Loucy (cell line): ENCODE data around the gene GPC3.

Experiments used
- H2AFZ ChIP-seq: fragments of 200-600 bp; sonication (generic); 2 replicates; pipeline ENCODE4 v1.6.0; 2016; ENCODE audit warnings: antibody characterized with exemption, mild to moderate bottlenecking, low read length, moderate library complexity
- H3F3A ChIP-seq: fragments of 200-600 bp; 2 replicates; pipeline ENCODE4 v1.6.0; 2016; ENCODE audit warnings: antibody characterized with exemption, low read depth, mild to moderate bottlenecking
- H3K27me3 ChIP-seq: fragments of 200-600 bp; sonication (generic); 2 replicates; pipeline ENCODE4 v1.6.1; 2014; ENCODE audit warnings: low read length, mild to moderate bottlenecking; ENCODE audit not compliant: insufficient read depth, poor library complexity, severe bottlenecking
- H3K36me3 ChIP-seq: fragments of 200-600 bp; sonication (generic); 2 replicates; pipeline ENCODE4 v1.6.1; 2016; ENCODE audit warnings: low read length; ENCODE audit not compliant: insufficient read depth
- H3K4me1 ChIP-seq: fragments of 200-600 bp; sonication (generic); 2 replicates; pipeline ENCODE4 v1.5.1; 2014; ENCODE audit warnings: low read length, mild to moderate bottlenecking; ENCODE audit not compliant: insufficient read depth, poor library complexity, severe bottlenecking
- H3K4me2 ChIP-seq: fragments of 200-600 bp; sonication (generic); 2 replicates; pipeline ENCODE4 v1.6.0; 2014; ENCODE audit warnings: antibody characterized with exemption, low read length, low read depth, mild to moderate bottlenecking; ENCODE audit not compliant: poor library complexity, severe bottlenecking
- H3K4me3 ChIP-seq: fragments of 200-600 bp; sonication (generic); 2 replicates; pipeline ENCODE4 v1.5.1; 2014; ENCODE audit warnings: low read length, mild to moderate bottlenecking, mixed read lengths; ENCODE audit not compliant: poor library complexity, severe bottlenecking
- H3K79me2 ChIP-seq: fragments of 200-600 bp; sonication (generic); 2 replicates; pipeline ENCODE4 v1.6.1; 2014; ENCODE audit warnings: low read length; ENCODE audit not compliant: insufficient read depth
- H3K9ac ChIP-seq: fragments of 200-600 bp; sonication (generic); 2 replicates; pipeline ENCODE4 v1.6.0; 2014; ENCODE audit warnings: mild to moderate bottlenecking, low read depth, low read length, moderate library complexity; ENCODE audit not compliant: poor library complexity, severe bottlenecking
- H3K9me2 ChIP-seq: fragments of 200-600 bp; sonication (generic); replicated peaks from 2 replicates; pipeline ENCODE4 v1.6.1; 2016; ENCODE audit warnings: low read depth, low read length, mixed read lengths
- H3K9me3 ChIP-seq: fragments of 200-600 bp; sonication (generic); 2 replicates; pipeline ENCODE4 v1.6.1; 2014; ENCODE audit warnings: mild to moderate bottlenecking, antibody characterized with exemption, low read length, low read depth; ENCODE audit not compliant: insufficient read depth
- H4K20me1 ChIP-seq: fragments of 200-600 bp; sonication (generic); 2 replicates; pipeline ENCODE4 v1.6.0; 2014; ENCODE audit warnings: antibody characterized with exemption, low read length, mild to moderate bottlenecking; ENCODE audit not compliant: insufficient read depth, poor library complexity, severe bottlenecking
- EZH2phosphoT487 ChIP-seq: fragments of 200-600 bp; IDR thresholded peaks from 2 replicates; pipeline ENCODE4 v1.6.1; 2018; ENCODE audit warnings: antibody characterized with exemption, mild to moderate bottlenecking, moderate library complexity, borderline replicate concordance
- TF ChIP-seq, protein P1 (sequence below): fragments of 200-600 bp; sonication (generic); conservative IDR thresholded peaks from 2 replicates; pipeline ENCODE4 v1.5.1; 2014; ENCODE audit warnings: mild to moderate bottlenecking, antibody characterized with exemption, low read length

GPC3 gene

GRCh38 chrX:134025986-134026545, 40.7 kb upstream of the GPC3 start:
- no peaks in the 10 kb centered on the region for H3K79me2 ChIP-seq
- H3K4me3 ChIP-seq: no peak overlapping the region
- no peaks in the 10 kb centered on the region for H4K20me1 ChIP-seq
- H2AFZ ChIP-seq: no peak overlapping the region
- TF ChIP-seq, protein P1, sequence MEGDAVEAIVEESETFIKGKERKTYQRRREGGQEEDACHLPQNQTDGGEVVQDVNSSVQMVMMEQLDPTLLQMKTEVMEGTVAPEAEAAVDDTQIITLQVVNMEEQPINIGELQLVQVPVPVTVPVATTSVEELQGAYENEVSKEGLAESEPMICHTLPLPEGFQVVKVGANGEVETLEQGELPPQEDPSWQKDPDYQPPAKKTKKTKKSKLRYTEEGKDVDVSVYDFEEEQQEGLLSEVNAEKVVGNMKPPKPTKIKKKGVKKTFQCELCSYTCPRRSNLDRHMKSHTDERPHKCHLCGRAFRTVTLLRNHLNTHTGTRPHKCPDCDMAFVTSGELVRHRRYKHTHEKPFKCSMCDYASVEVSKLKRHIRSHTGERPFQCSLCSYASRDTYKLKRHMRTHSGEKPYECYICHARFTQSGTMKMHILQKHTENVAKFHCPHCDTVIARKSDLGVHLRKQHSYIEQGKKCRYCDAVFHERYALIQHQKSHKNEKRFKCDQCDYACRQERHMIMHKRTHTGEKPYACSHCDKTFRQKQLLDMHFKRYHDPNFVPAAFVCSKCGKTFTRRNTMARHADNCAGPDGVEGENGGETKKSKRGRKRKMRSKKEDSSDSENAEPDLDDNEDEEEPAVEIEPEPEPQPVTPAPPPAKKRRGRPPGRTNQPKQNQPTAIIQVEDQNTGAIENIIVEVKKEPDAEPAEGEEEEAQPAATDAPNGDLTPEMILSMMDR: peak; percentile 31
- no peak for TF ChIP-seq EZH2phosphoT487
- H3K9me2 ChIP-seq: no peaks in the 10 kb centered on the region
- no peak overlapping the region for H3K9ac ChIP-seq
- H3F3A ChIP-seq: no peaks in the 10 kb centered on the region
- no peak overlapping the region for H3K4me2 ChIP-seq
- no peaks in the 10 kb centered on the region for H3K27me3 ChIP-seq
- no peaks in the 10 kb centered on the region for H3K4me1 ChIP-seq
- no peaks in the 10 kb centered on the region for H3K36me3 ChIP-seq
- H3K9me3 ChIP-seq: no peaks in the 10 kb centered on the region

GRCh38 chrX:134024686-134025377, 39.4 kb upstream of the GPC3 start:
- H3K9me3 ChIP-seq: no peaks in the 10 kb centered on the region
- no peaks in the 10 kb centered on the region for H3K9me2 ChIP-seq
- no peak overlapping the region for H2AFZ ChIP-seq
- no peaks in the 10 kb centered on the region for H3K36me3 ChIP-seq
- no peak overlapping the region for H3K4me2 ChIP-seq
- no peaks in the 10 kb centered on the region for H3K27me3 ChIP-seq
- H3K4me1 ChIP-seq: no peaks in the 10 kb centered on the region
- no peaks in the 10 kb centered on the region for H3K79me2 ChIP-seq
- TF ChIP-seq EZH2phosphoT487: no peak
- TF ChIP-seq, protein P1: no peak
- no peaks in the 10 kb centered on the region for H4K20me1 ChIP-seq
- no peak overlapping the region for H3K4me3 ChIP-seq
- H3K9ac ChIP-seq: no peak overlapping the region
- no peaks in the 10 kb centered on the region for H3F3A ChIP-seq

DNA sequence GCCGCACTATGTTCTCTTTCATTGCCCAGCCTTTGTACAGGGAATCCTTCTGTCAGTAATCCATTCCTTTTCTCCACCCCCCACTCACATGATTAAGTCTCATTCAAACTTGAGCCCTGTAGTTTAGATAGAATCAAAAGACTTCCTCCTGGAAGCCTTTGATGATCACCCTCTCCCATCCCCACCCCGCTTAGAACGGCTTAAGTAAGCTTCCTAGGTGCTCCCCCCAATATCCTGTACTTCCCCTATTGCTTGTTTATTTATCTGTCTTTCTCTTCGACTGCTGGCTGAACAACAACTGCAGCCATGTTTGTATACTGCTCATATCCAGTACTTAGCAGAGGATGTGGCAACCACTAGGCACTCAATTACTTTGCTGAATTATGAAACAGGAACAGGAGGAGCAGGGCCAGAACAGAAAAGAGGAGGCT, 38.5 kb upstream of the GPC3 start:
- H3K4me3 ChIP-seq: no peak overlapping the region
- no peaks in the 10 kb centered on the region for H3F3A ChIP-seq
- no peaks in the 10 kb centered on the region for H3K4me1 ChIP-seq
- no peak overlapping the region for H3K4me2 ChIP-seq
- H3K9me2 ChIP-seq: no peaks in the 10 kb centered on the region
- H3K9me3 ChIP-seq: no peaks in the 10 kb centered on the region
- no peaks in the 10 kb centered on the region for H3K79me2 ChIP-seq
- H3K9ac ChIP-seq: no peak overlapping the region
- no peaks in the 10 kb centered on the region for H3K27me3 ChIP-seq
- TF ChIP-seq EZH2phosphoT487: no peak
- TF ChIP-seq, protein P1: no peak
- 0 out of 2 replicates have a peak overlapping the region, but pooled peaks have one; percentile 73 for H2AFZ ChIP-seq
- no peaks in the 10 kb centered on the region for H3K36me3 ChIP-seq
- no peaks in the 10 kb centered on the region for H4K20me1 ChIP-seq
